Hepatocyte (in vitro differentiated cells): ENCODE measurements around the gene MAST2. TPM values are rescaled to one million over a fixed set of nuclear protein-coding genes. Genes with fewer than 3 reads are reported as not detected.
"Not testable (repeated sequence)": the region's sequence is repeated elsewhere in the genome, so short reads cannot be mapped to it uniquely, and the experiment has no call there.

Experiments used
- DNase-seq: peaks from one replicate; pipeline ENCODE4 v3.0.0-alpha.2; 2016; ENCODE audit warnings: low spot score
- H2AFZ ChIP-seq: fragments of 200-600 bp; sonication (generic); 2 replicates; pipeline ENCODE4 v1.6.0; 2016; ENCODE audit warnings: antibody characterized with exemption, mild to moderate bottlenecking
- H3K27ac ChIP-seq: fragments of 200-600 bp; sonication (generic); 2 replicates; pipeline ENCODE4 v1.5.1; 2016; ENCODE audit warnings: mild to moderate bottlenecking
- H3K27me3 ChIP-seq: fragments of 200-600 bp; sonication (generic); 2 replicates; pipeline ENCODE4 v1.6.1; 2016
- H3K36me3 ChIP-seq: fragments of 200-600 bp; sonication (generic); replicated peaks from 2 replicates; pipeline ENCODE4 v1.5.1; 2016; ENCODE audit warnings: low read depth; ENCODE audit not compliant: insufficient read depth
- H3K4me1 ChIP-seq: fragments of 200-600 bp; sonication (generic); 2 replicates; pipeline ENCODE4 v1.5.1; 2016; ENCODE audit warnings: mild to moderate bottlenecking, moderate library complexity; ENCODE audit not compliant: insufficient read depth
- H3K4me2 ChIP-seq: fragments of 200-600 bp; sonication (generic); 2 replicates; pipeline ENCODE4 v1.6.0; 2016
- H3K4me3 ChIP-seq: fragments of 200-600 bp; sonication (generic); 2 replicates; pipeline ENCODE4 v1.5.1; 2016; ENCODE audit warnings: mild to moderate bottlenecking
- H3K79me2 ChIP-seq: fragments of 200-600 bp; sonication (generic); 2 replicates; pipeline ENCODE4 v1.6.0; 2017; ENCODE audit warnings: mild to moderate bottlenecking
- H3K9me2 ChIP-seq: fragments of 200-600 bp; sonication (generic); replicated peaks from 2 replicates; pipeline ENCODE4 v1.6.0; 2017; ENCODE audit warnings: mild to moderate bottlenecking; ENCODE audit not compliant: insufficient read depth
- H3K9me3 ChIP-seq: fragments of 200-600 bp; sonication (generic); 2 replicates; pipeline ENCODE4 v1.5.1; 2016; ENCODE audit warnings: low read depth, mild to moderate bottlenecking
- H4K20me1 ChIP-seq: fragments of 200-600 bp; sonication (generic); 2 replicates; pipeline ENCODE4 v1.6.0; 2016; ENCODE audit warnings: mild to moderate bottlenecking; ENCODE audit not compliant: insufficient read depth, poor library complexity, severe bottlenecking
- CTCF ChIP-seq: fragments of 200-600 bp; sonication (generic); IDR thresholded peaks from 2 replicates; pipeline ENCODE4 v1.5.1; 2016; ENCODE audit warnings: antibody characterized with exemption, mild to moderate bottlenecking; ENCODE audit not compliant: poor library complexity
- EZH2 ChIP-seq: fragments of 200-600 bp; sonication (generic); IDR thresholded peaks from 2 replicates; pipeline ENCODE4 v1.6.1; 2016; ENCODE audit warnings: antibody characterized with exemption, mild to moderate bottlenecking, borderline replicate concordance
- EZH2phosphoT487 ChIP-seq: fragments of 200-600 bp; sonication (generic); IDR thresholded peaks from one replicate; pipeline ENCODE4 v1.6.1; 2018; ENCODE audit warnings: antibody characterized with exemption, mild to moderate bottlenecking, low read depth, moderate library complexity; ENCODE audit not compliant: unreplicated experiment, severe bottlenecking
- WGBS: methylation state at CpG from one replicate; pipeline ENCODE4 v1.1.6; 2016; ENCODE audit warnings: low lambda C conversion rate; ENCODE audit errors: missing lambda C conversion rate; 5-methylcytosine and 5-hydroxymethylcytosine counted together
- polyA plus RNA-seq: library from polyadenylated mRNA; unstranded; fragments of >200 nt; fragmentation: Nextera tagmentation; extraction: Ambion mirVana; gene quantifications from 2 replicates; pipeline ENCODE4 v1.2.1, GENCODE V29; 2016
- total RNA-seq: library from RNA; depleted of rRNA; stranded (reverse); fragments of >200 nt; gene quantifications from 2 replicates; pipeline ENCODE4 v1.2.3, GENCODE V29; 2014

Gene MAST2
- total and polyA plus RNA-seq, 2 experiments from 2014 or later: 25.8 to 33.5 TPM

- H3K4me2 ChIP-seq: no peak overlapping the region
- H3K79me2 ChIP-seq: peaks cover 48% of the 10 kb centered on the region
- H3K9me3 ChIP-seq: no peaks in the 10 kb centered on the region
- no peak overlapping the region for H2AFZ ChIP-seq
- no peaks in the 10 kb centered on the region for H3K36me3 ChIP-seq
- TF ChIP-seq EZH2 (no peak), EZH2phosphoT487 (no peak), CTCF (no peak)
- H3K27ac ChIP-seq: no peak overlapping the region
- H3K4me3 ChIP-seq: no peak overlapping the region
- peaks cover under 1% of the 10 kb centered on the region for H4K20me1 ChIP-seq
- no peaks in the 10 kb centered on the region for H3K9me2 ChIP-seq
- no peaks in the 10 kb centered on the region for H3K27me3 ChIP-seq
- H3K4me1 ChIP-seq: peaks cover 3% of the 10 kb centered on the region
- no peak for DNase-seq
These were observed 65.4 kb downstream of the MAST2 start for GRCh38 chr1:45868861-45869260.

GRCh38 chr1:45870500-45870899 is 67.1 kb downstream of the MAST2 start:
- H3K4me2 ChIP-seq: no peak overlapping the region
- H3K36me3 ChIP-seq: no peaks in the 10 kb centered on the region
- H4K20me1 ChIP-seq: no peaks in the 10 kb centered on the region
- no peaks in the 10 kb centered on the region for H3K27me3 ChIP-seq
- H3K79me2 ChIP-seq: peaks cover 43% of the 10 kb centered on the region
- no peak for DNase-seq
- no peaks in the 10 kb centered on the region for H3K4me1 ChIP-seq
- H3K4me3 ChIP-seq: no peak overlapping the region
- H3K27ac ChIP-seq: no peak overlapping the region
- 98% methylated on average over 6 of the region's 6 CpGs for WGBS
- no peaks in the 10 kb centered on the region for H3K9me2 ChIP-seq
- H2AFZ ChIP-seq: no peak overlapping the region
- H3K9me3 ChIP-seq: no peaks in the 10 kb centered on the region
- no peak for TF ChIP-seq EZH2phosphoT487
- no peak for TF ChIP-seq CTCF
- no peak for TF ChIP-seq EZH2

GRCh38 chr1:45872173-45872801 is 68.9 kb downstream of the MAST2 start:
- WGBS: 84% methylated on average over 14 of the region's 14 CpGs
- DNase-seq: peak; percentile 69
- peak overlapping the region; percentile 68 for H3K27ac ChIP-seq

GRCh38 chr1:45876000-45876617 is 72.7 kb downstream of the MAST2 start:
- 76% methylated on average over 2 of the region's 2 CpGs for WGBS
- DNase-seq: no peak
- Histone ChIP-seq H3K27me3 (no peaks in the 10 kb centered on the region), H3K36me3 (no peaks in the 10 kb centered on the region), H3K4me3 (no peak overlapping the region), H3K4me2 (no peak overlapping the region), H3K9me3 (no peaks in the 10 kb centered on the region), H3K9me2 (no peaks in the 10 kb centered on the region), H3K27ac (no peak overlapping the region), H2AFZ (no peak overlapping the region), H4K20me1 (no peaks in the 10 kb centered on the region), H3K4me1 (no peaks in the 10 kb centered on the region), H3K79me2 (peaks cover 11% of the 10 kb centered on the region)
- no peak for TF ChIP-seq CTCF

More at GRCh38 chr1:45872173-45872801, 68.9 kb downstream of the MAST2 start:
- Histone ChIP-seq H3K79me2 (peaks cover 26% of the 10 kb centered on the region), H3K4me2 (peak overlapping the region; percentile 13)
- H3K9me3 ChIP-seq, H3K27me3 ChIP-seq, H3K36me3 ChIP-seq, H3K4me1 ChIP-seq, H3K9me2 ChIP-seq, H3K4me3 ChIP-seq, H4K20me1 ChIP-seq, H2AFZ ChIP-seq: not testable (repeated sequence)
